GM18517 (cell line): ENCODE results near the gene TNXB.
"Not testable (repeated sequence)": the region's sequence is repeated elsewhere in the genome, so short reads cannot be mapped to it uniquely, and the experiment has no call there.

Experiments
- ATAC-seq: cut with Tn5 transposase; IDR thresholded peaks from one replicate; pipeline ENCODE4 v1.9.1; 2021; ENCODE audit warnings: mild to moderate bottlenecking, moderate library complexity; ENCODE audit not compliant: unreplicated experiment

Gene TNXB

GRCh38 chr6:32113386-32114352 lies 4.5 kb upstream of the TNXB start:
- no peak for ATAC-seq

- no peak for ATAC-seq
Measured at GRCh38 chr6:32112431-32112980, 3.4 kb upstream of the TNXB start.

GRCh38 chr6:32111424-32112066 lies 2.4 kb upstream of the TNXB start:
- no peak for ATAC-seq

- ATAC-seq = no peak
Measured at GRCh38 chr6:32110632-32111031, 1.5 kb upstream of the TNXB start.

GRCh38 chr6:32109765-32110160 lies 625 bp upstream of the TNXB start:
- ATAC-seq = no peak

GRCh38 chr6:32108727-32109113 lies 418 bp downstream of the TNXB start:
- ATAC-seq = no peak

GRCh38 chr6:32108094-32108627 lies 977 bp downstream of the TNXB start:
- no peak for ATAC-seq

- ATAC-seq = no peak
Measured at GRCh38 chr6:32107406-32107805, 1.7 kb downstream of the TNXB start.

GRCh38 chr6:32105433-32105832 lies 3.7 kb downstream of the TNXB start:
- no peak for ATAC-seq

GRCh38 chr6:32102255-32102654 lies 6.9 kb downstream of the TNXB start:
- ATAC-seq = no peak

GRCh38 chr6:32100251-32100650 lies 8.9 kb downstream of the TNXB start:
- ATAC-seq = not testable (repeated sequence)

- ATAC-seq = no peak
Measured at GRCh38 chr6:32097364-32097763, 11.8 kb downstream of the TNXB start.

- ATAC-seq = no peak
Measured at GRCh38 chr6:32096394-32097258, 12.5 kb downstream of the TNXB start.

GRCh38 chr6:32096087-32096393 lies 13.1 kb downstream of the TNXB start:
- no peak for ATAC-seq

- ATAC-seq = no peak
Measured at GRCh38 chr6:32095338-32096086, 13.6 kb downstream of the TNXB start.

GRCh38 chr6:32092760-32093497 lies 16.2 kb downstream of the TNXB start:
- no peak for ATAC-seq

- no peak for ATAC-seq
Measured at GRCh38 chr6:32089082-32089828, 19.9 kb downstream of the TNXB start.

- ATAC-seq = no peak
Measured at GRCh38 chr6:32088487-32089049, 20.6 kb downstream of the TNXB start.
